Endodermal cell (in vitro differentiated cells): ENCODE data around the gene ZBTB20. TPM values are rescaled to one million over a fixed set of nuclear protein-coding genes. Genes with fewer than 3 reads are reported as not detected.

Experiments used
- DNase-seq: peaks from one replicate; pipeline ENCODE4 v3.0.0-alpha.2; 2017
- H3K27ac ChIP-seq: 2 replicates; pipeline ENCODE4 v1.5.1; 2013; ENCODE audit warnings: mild to moderate bottlenecking, low read depth, low read length, moderate library complexity
- H3K27me3 ChIP-seq: 2 replicates; pipeline ENCODE4 v1.6.1; 2013; ENCODE audit warnings: mild to moderate bottlenecking, low read length, moderate library complexity; ENCODE audit not compliant: insufficient read depth, control insufficient read depth, poor library complexity, severe bottlenecking
- H3K36me3 ChIP-seq: 2 replicates; pipeline ENCODE4 v1.7.0; 2013; ENCODE audit warnings: mild to moderate bottlenecking, low read length, moderate library complexity; ENCODE audit not compliant: control insufficient read depth, insufficient read depth
- H3K4me1 ChIP-seq: one replicate; pipeline ENCODE4 v1.7.0; 2013; ENCODE audit warnings: low read length; ENCODE audit not compliant: control insufficient read depth, insufficient read depth
- H3K4me3 ChIP-seq: 2 replicates; pipeline ENCODE4 v1.5.1; 2013; ENCODE audit warnings: mild to moderate bottlenecking, low read length, moderate library complexity
- H3K9ac ChIP-seq: 2 replicates; pipeline ENCODE4 v1.6.1; 2013; ENCODE audit warnings: mild to moderate bottlenecking, low read length, moderate library complexity; ENCODE audit not compliant: poor library complexity, severe bottlenecking; ENCODE audit errors: extremely low read depth
- H3K9me3 ChIP-seq: 2 replicates; pipeline ENCODE4 v1.6.1; 2013; ENCODE audit warnings: mild to moderate bottlenecking, low read length, moderate library complexity; ENCODE audit not compliant: control insufficient read depth
- H3K27ac Mint-ChIP-seq: 2 replicates; pipeline ENCODE4 v1.8.0; 2020; ENCODE audit warnings: mixed read lengths
- H3K27me3 Mint-ChIP-seq: 2 replicates; pipeline ENCODE4 v1.8.0; 2021; ENCODE audit warnings: mild to moderate bottlenecking, mixed read lengths; ENCODE audit not compliant: insufficient read depth
- H3K36me3 Mint-ChIP-seq: 2 replicates; pipeline ENCODE4 v1.8.0; 2020; ENCODE audit warnings: low read depth, mixed read lengths
- H3K4me1 Mint-ChIP-seq: 2 replicates; pipeline ENCODE4 v1.8.0; 2020; ENCODE audit warnings: mixed read lengths
- H3K4me3 Mint-ChIP-seq: 2 replicates; pipeline ENCODE4 v1.8.0; 2020; ENCODE audit warnings: mild to moderate bottlenecking, moderate library complexity, mixed read lengths
- H3K9me3 Mint-ChIP-seq: 2 replicates; pipeline ENCODE4 v1.8.0; 2020; ENCODE audit warnings: mild to moderate bottlenecking, mixed read lengths
- CTCF ChIP-seq: fragments of 200-600 bp; sonication (generic); conservative IDR thresholded peaks from 2 replicates; pipeline ENCODE4 v1.5.0; 2021; ENCODE audit warnings: antibody characterized with exemption, mild to moderate bottlenecking
- WGBS, 2 experiments: methylation state at CpG; one replicate each; pipeline versions ENCODE4 v1.1.5 to v1.1.7; 2013; ENCODE audit warnings: missing lambda C conversion rate in 2 of 2, mixed read lengths in 1 of 2; ENCODE audit not compliant: insufficient coverage in 1 of 2, insufficient read length in 1 of 2; 5-methylcytosine and 5-hydroxymethylcytosine counted together
- total RNA-seq, 2 donors: library from RNA; stranded (reverse); fragmentation: NEBNext Ultra II Directional in 1 of 2; extraction: Animal tissue kit (Norgen Biotek cat#: 25700) in 1 of 2; gene quantifications; 2 replicates in 1 of 2; 3 replicates in 1 of 2; pipeline ENCODE4 v1.2.1, GENCODE V29; 2021

Gene ZBTB20
- total RNA-seq, 2 donors from 2014 or later = 1.6 to 2.9 TPM

DNA sequence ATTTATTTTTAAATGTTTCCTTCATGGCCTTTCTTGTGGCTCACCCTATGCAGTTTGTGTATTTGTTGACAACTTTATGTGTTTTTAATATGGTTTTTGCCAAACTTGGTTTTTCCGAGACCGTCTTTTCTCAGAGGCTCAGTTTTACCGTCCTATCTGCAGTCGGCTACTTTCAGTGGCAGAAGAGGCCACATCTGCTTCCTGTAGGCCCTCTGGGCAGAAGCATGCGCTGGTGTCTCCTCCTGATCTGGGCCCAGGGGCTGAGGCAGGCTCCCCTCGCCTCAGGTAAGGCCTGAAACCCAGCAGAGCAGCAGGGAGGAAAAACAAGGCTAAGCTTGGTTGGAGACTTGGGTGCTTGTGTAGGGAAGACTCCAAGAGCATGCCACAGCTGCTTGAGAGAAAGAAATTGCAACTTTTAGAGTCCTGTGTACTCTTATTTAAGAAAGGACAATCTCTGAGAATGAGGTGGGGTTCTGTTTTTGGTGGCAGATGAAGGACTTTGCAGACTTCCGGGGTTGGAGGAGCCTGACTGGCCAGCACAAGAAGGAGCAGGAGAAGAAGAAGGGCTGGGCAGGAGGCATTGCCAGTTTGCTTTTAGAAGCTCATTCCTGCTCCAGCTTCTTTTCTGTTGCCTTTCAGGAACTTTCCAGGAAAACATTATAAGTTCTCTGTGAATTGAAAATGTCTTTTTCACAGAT, 853.1 kb downstream of the ZBTB20 start, which contains the start of gene TIGIT:
TIGIT (plus strand) TSS at position 191 of the 698 bp plus-strand sequence; CDS start at position 225, 34 bp downstream.
- Histone ChIP-seq H3K4me3 (no peak within 1 kb of the TSS), H3K27ac (no peak within 1 kb of the TSS), H3K27me3 (no peaks in the 10 kb centered on the region), H3K4me1 (no peaks in the 10 kb centered on the region), H3K9me3 (no peaks in the 10 kb centered on the region), H3K9ac (no peak within 1 kb of the TSS), H3K36me3 (no peaks in the 10 kb centered on the region)
- no peak for TF ChIP-seq CTCF
- Mint-ChIP-seq H3K27me3 (no peaks in the 10 kb centered on the region), H3K4me3 (no peak within 1 kb of the TSS), H3K9me3 (no peaks in the 10 kb centered on the region), H3K4me1 (peaks cover 5% of the 10 kb centered on the region), H3K27ac (no peak within 1 kb of the TSS), H3K36me3 (no peaks in the 10 kb centered on the region)
- no peak for DNase-seq
- 91 to 96% methylated on average over 6 to 7 of the region's 7 CpGs for WGBS, 2 experiments

DNA sequence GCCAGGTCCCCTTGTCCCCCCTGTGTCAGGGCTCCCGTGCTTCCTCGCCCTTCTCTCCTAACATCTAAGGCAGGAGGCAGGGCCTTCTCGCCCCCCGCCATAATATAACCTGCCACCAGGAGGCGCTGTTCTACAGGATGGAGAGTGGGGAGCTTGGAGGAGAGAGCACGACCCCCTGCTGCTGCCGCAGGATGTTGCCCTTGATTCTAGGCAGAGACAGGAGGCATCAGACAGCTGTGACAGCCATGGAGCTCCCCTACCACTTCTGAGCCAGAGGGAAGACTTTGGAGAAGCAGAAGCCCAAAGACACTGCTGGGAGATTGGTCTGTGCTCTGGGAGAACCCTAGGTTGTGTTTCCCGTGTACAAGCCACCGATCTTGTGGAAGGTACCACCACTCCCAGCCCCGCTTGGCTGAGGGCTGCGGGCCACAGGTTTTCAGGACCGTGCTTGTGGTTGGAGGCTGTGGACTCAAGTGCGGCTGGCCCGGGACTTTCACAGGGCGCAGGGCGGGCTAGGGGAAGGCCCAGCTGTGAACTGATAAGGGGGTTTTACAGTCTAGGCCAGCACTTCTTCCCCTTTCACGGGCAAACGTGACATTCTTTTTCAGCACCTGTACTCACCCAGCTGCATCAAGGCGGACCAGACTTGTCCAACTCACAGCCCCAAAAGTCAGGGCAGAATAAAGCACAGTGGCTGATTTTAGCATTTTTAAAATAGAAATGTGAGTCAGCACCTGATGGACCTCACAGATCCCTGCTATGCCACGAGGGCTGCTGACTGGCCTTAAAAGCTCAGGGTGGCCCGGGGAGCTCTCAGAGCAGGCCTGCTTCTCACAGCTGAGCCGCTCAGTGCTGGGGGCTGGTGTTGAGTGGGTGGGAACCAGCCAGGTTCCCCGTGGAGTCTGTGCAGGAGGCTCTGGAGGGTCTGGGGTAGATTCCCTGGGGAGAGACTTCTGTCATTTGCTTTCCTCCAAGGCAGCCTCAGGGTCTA, 855.9 kb downstream of the ZBTB20 start:
- H3K9me3 Mint-ChIP-seq = no peaks in the 10 kb centered on the region
- WGBS, 2 experiments = 76 to 84% methylated on average over 8 to 23 of the region's 23 CpGs

More for the DNA sequence above, 855.9 kb downstream of the ZBTB20 start:
- Mint-ChIP-seq H3K4me3 (no peak overlapping the region), H3K27me3 (no peaks in the 10 kb centered on the region), H3K4me1 (peaks cover 5% of the 10 kb centered on the region), H3K27ac (no peak overlapping the region), H3K36me3 (no peaks in the 10 kb centered on the region)
- H3K36me3 ChIP-seq = no peaks in the 10 kb centered on the region
- no peaks in the 10 kb centered on the region for H3K27me3 ChIP-seq
- no peak overlapping the region for H3K27ac ChIP-seq
- no peak overlapping the region for H3K4me3 ChIP-seq
- H3K9me3 ChIP-seq = no peaks in the 10 kb centered on the region
- DNase-seq = peak; percentile 99
- no peak overlapping the region for H3K9ac ChIP-seq
- H3K4me1 ChIP-seq = no peaks in the 10 kb centered on the region
- peak; percentile 97 for TF ChIP-seq CTCF
